ENCODE results near the gene GIGYF2.

DNA sequence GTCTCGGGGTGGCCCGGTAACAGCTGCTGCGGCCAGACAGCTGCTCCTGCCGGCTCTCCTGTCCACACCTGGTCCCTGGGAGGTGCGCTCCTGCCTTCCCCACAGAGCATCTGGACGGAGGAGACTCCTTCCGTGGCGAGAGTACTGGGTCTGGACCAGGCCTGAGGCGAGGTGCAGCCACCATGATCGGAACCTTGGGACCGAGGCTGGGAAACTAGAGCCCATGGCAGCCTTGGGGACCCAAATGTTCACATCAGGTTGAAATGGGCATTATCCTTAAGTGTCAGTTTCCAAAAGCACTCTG, 628 bp downstream of the GIGYF2 start:
- TF ChIP-seq, protein P1, sequence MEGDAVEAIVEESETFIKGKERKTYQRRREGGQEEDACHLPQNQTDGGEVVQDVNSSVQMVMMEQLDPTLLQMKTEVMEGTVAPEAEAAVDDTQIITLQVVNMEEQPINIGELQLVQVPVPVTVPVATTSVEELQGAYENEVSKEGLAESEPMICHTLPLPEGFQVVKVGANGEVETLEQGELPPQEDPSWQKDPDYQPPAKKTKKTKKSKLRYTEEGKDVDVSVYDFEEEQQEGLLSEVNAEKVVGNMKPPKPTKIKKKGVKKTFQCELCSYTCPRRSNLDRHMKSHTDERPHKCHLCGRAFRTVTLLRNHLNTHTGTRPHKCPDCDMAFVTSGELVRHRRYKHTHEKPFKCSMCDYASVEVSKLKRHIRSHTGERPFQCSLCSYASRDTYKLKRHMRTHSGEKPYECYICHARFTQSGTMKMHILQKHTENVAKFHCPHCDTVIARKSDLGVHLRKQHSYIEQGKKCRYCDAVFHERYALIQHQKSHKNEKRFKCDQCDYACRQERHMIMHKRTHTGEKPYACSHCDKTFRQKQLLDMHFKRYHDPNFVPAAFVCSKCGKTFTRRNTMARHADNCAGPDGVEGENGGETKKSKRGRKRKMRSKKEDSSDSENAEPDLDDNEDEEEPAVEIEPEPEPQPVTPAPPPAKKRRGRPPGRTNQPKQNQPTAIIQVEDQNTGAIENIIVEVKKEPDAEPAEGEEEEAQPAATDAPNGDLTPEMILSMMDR (IDR thresholded peaks at IDR 0.05): no peak
- no peak for TF ChIP-seq POLR2A (IDR thresholded peaks at IDR 0.05)

Measured in heart left ventricle (tissue), 13 donors.